ENCODE data around the gene RABL6.
"Not testable (repeated sequence)": the region's sequence is repeated elsewhere in the genome, so short reads cannot be mapped to it uniquely, and the experiment has no call there.

The RABL6 gene

GRCh38 chr9:136835932-136836904 lies 28.5 kb downstream of the RABL6 start:
- DNase-seq (ENCODE audit: low spot score) = no peak

- DNase-seq (ENCODE audit: low spot score) = no peak
Measured at GRCh38 chr9:136837146-136837855, 29.6 kb downstream of the RABL6 start.

GRCh38 chr9:136837856-136838277 lies 30.1 kb downstream of the RABL6 start:
- not testable (repeated sequence) for DNase-seq (ENCODE audit: low spot score)

- no peak for DNase-seq (ENCODE audit: low spot score)
Measured at GRCh38 chr9:136838314-136839228, 30.8 kb downstream of the RABL6 start.

- DNase-seq (ENCODE audit: low spot score) = no peak
Measured at GRCh38 chr9:136839229-136840139, 31.7 kb downstream of the RABL6 start.

GRCh38 chr9:136840140-136840876 lies 32.6 kb downstream of the RABL6 start:
- DNase-seq (ENCODE audit: low spot score) = no peak

GRCh38 chr9:136840877-136841645 lies 33.3 kb downstream of the RABL6 start:
- DNase-seq (ENCODE audit: low spot score) = no peak

GRCh38 chr9:136841646-136842379 lies 34.1 kb downstream of the RABL6 start:
- not testable (repeated sequence) for DNase-seq (ENCODE audit: low spot score)

GRCh38 chr9:136842380-136842948 lies 34.7 kb downstream of the RABL6 start, which contains the start of gene AJM1:
TSS of gene AJM1 (plus strand) at chr9:136842478. CDS start at chr9:136844415, 1,937 bp downstream.
- DNase-seq (ENCODE audit: low spot score) = peak; percentile 88

- DNase-seq (ENCODE audit: low spot score) = not testable (repeated sequence)
Measured at GRCh38 chr9:136843159-136843800, 35.5 kb downstream of the RABL6 start.

GRCh38 chr9:136843801-136844740 lies 36.3 kb downstream of the RABL6 start:
- not testable (repeated sequence) for DNase-seq (ENCODE audit: low spot score)

- DNase-seq (ENCODE audit: low spot score) = no peak
Measured at GRCh38 chr9:136844761-136845464, 37.2 kb downstream of the RABL6 start.

- DNase-seq (ENCODE audit: low spot score) = no peak
Measured at GRCh38 chr9:136845465-136846260, 37.9 kb downstream of the RABL6 start.

- DNase-seq (ENCODE audit: low spot score) = no peak
Measured at GRCh38 chr9:136846376-136847087, 38.8 kb downstream of the RABL6 start.
